Smooth muscle cell (in vitro differentiated cells): ENCODE results near the gene ARHGAP22. TPM values are rescaled to one million over a fixed set of nuclear protein-coding genes. Genes with fewer than 3 reads are reported as not detected.

Experiments used
- DNase-seq: peaks from one replicate; lab custom pipeline; 2025; ENCODE audit not compliant: unreplicated experiment; lab: John Stamatoyannopoulos, UW
- H2AFZ ChIP-seq: fragments of 200-600 bp; sonication (generic); 2 replicates; pipeline ENCODE4 v1.6.0; 2016; ENCODE audit warnings: antibody characterized with exemption, low read depth, mild to moderate bottlenecking
- H3F3A ChIP-seq: fragments of 200-600 bp; sonication (generic); 2 replicates; pipeline ENCODE4 v1.6.0; 2017; ENCODE audit warnings: antibody characterized with exemption, low read depth
- H3K27ac ChIP-seq: fragments of 200-600 bp; sonication (generic); 2 replicates; pipeline ENCODE4 v1.5.1; 2016; ENCODE audit warnings: low read depth, mild to moderate bottlenecking
- H3K27me3 ChIP-seq: fragments of 200-600 bp; sonication (generic); 2 replicates; pipeline ENCODE4 v1.6.1; 2016; ENCODE audit warnings: low read depth, mild to moderate bottlenecking
- H3K36me3 ChIP-seq: fragments of 200-600 bp; sonication (generic); 2 replicates; pipeline ENCODE4 v1.5.1; 2016; ENCODE audit warnings: low read depth
- H3K4me1 ChIP-seq: fragments of 200-600 bp; sonication (generic); 2 replicates; pipeline ENCODE4 v1.5.1; 2016; ENCODE audit warnings: low read depth
- H3K4me2 ChIP-seq: fragments of 200-600 bp; sonication (generic); 2 replicates; pipeline ENCODE4 v1.6.0; 2016; ENCODE audit warnings: mild to moderate bottlenecking
- H3K4me3 ChIP-seq: fragments of 200-600 bp; sonication (generic); 2 replicates; pipeline ENCODE4 v1.5.1; 2016; ENCODE audit warnings: mild to moderate bottlenecking
- H3K79me2 ChIP-seq: fragments of 200-600 bp; sonication (generic); 2 replicates; pipeline ENCODE4 v1.6.0; 2016; ENCODE audit warnings: low read depth, mild to moderate bottlenecking
- H3K9ac ChIP-seq: fragments of 200-600 bp; sonication (generic); 2 replicates; pipeline ENCODE4 v1.6.0; 2016; ENCODE audit warnings: low read depth
- H3K9me3 ChIP-seq: fragments of 200-600 bp; sonication (generic); replicated peaks from 2 replicates; pipeline ENCODE4 v1.5.1; 2016; ENCODE audit warnings: low read depth
- H4K20me1 ChIP-seq: fragments of 200-600 bp; sonication (generic); 2 replicates; pipeline ENCODE4 v1.6.0; 2016; ENCODE audit warnings: low read depth
- WGBS: methylation state at CpG from one replicate; pipeline ENCODE4 v1.1.7; 2016; ENCODE audit warnings: low lambda C conversion rate; 5-methylcytosine and 5-hydroxymethylcytosine counted together
- polyA plus RNA-seq: library from polyadenylated mRNA; unstranded; fragments of >200 nt; fragmentation: Nextera tagmentation; extraction: Ambion mirVana; gene quantifications from 2 replicates; pipeline ENCODE4 v1.2.1, GENCODE V29; 2016
- total RNA-seq: library from RNA; depleted of rRNA; stranded (reverse); fragments of >200 nt; gene quantifications from 2 replicates; pipeline ENCODE4 v1.2.3, GENCODE V29; 2014
- TF ChIP-seq, protein P1 (sequence below): fragments of 200-600 bp; sonication (generic); IDR thresholded peaks from 2 replicates; pipeline ENCODE4 v1.5.1; 2017; ENCODE audit warnings: borderline replicate concordance, mild to moderate bottlenecking, antibody characterized with exemption; ENCODE audit not compliant: insufficient read depth, poor library complexity, severe bottlenecking

Gene ARHGAP22
- total and polyA plus RNA-seq, 2 experiments from 2014 or later, result 1.8 to 8.8 TPM

DNA sequence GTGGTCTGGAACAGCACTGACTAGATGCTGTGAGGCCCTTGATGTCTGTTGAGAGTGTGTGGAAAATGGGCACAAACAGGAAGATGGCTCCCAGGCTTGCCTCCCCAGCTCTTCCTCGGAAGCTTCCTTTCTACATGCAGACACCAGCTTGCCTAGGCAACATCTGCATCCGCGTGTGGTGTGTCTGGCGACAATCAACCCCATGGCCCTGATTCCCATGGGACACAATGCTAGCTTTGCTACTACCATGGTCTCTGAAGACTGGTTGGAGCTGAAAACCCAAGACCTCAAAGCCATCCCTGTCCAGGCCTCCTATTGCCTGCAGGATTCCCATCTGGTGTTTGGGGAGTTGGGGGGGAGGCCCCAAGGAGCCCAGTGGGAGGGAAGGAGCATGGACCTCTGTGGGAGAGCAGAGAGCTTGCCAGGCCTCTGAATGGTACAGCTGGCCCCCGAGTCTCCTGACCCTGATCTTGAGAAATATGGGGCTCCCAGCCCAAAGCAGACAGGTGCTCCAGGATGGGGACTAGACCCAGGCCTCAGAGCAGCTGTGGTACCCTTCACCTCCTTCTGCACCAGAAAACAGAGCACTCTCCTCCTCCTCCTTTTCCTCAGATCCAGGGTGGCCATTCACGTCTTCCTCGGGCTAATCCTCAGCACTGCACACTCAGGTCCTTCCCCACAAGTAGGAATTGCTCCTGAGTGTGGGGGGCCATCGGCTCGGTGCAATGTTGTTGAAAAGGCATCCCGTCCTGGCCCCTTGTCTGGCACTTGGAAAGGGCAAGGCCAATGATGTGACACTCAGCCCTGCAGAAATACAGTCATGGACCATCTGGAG is 57.6 kb downstream of the ARHGAP22 start:
- TF ChIP-seq, protein P1, sequence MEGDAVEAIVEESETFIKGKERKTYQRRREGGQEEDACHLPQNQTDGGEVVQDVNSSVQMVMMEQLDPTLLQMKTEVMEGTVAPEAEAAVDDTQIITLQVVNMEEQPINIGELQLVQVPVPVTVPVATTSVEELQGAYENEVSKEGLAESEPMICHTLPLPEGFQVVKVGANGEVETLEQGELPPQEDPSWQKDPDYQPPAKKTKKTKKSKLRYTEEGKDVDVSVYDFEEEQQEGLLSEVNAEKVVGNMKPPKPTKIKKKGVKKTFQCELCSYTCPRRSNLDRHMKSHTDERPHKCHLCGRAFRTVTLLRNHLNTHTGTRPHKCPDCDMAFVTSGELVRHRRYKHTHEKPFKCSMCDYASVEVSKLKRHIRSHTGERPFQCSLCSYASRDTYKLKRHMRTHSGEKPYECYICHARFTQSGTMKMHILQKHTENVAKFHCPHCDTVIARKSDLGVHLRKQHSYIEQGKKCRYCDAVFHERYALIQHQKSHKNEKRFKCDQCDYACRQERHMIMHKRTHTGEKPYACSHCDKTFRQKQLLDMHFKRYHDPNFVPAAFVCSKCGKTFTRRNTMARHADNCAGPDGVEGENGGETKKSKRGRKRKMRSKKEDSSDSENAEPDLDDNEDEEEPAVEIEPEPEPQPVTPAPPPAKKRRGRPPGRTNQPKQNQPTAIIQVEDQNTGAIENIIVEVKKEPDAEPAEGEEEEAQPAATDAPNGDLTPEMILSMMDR, result no peak
- Histone ChIP-seq H4K20me1 (no peaks in the 10 kb centered on the region), H3K4me3 (no peak overlapping the region), H3K9ac (no peak overlapping the region), H3K79me2 (no peaks in the 10 kb centered on the region), H3F3A (no peaks in the 10 kb centered on the region), H2AFZ (no peak overlapping the region), H3K36me3 (no peaks in the 10 kb centered on the region), H3K27ac (no peak overlapping the region), H3K4me1 (no peaks in the 10 kb centered on the region), H3K4me2 (no peak overlapping the region), H3K9me3 (no peaks in the 10 kb centered on the region), H3K27me3 (no peaks in the 10 kb centered on the region)
- DNase-seq, result no peak
- 93% methylated on average over 10 of the region's 10 CpGs for WGBS

DNA sequence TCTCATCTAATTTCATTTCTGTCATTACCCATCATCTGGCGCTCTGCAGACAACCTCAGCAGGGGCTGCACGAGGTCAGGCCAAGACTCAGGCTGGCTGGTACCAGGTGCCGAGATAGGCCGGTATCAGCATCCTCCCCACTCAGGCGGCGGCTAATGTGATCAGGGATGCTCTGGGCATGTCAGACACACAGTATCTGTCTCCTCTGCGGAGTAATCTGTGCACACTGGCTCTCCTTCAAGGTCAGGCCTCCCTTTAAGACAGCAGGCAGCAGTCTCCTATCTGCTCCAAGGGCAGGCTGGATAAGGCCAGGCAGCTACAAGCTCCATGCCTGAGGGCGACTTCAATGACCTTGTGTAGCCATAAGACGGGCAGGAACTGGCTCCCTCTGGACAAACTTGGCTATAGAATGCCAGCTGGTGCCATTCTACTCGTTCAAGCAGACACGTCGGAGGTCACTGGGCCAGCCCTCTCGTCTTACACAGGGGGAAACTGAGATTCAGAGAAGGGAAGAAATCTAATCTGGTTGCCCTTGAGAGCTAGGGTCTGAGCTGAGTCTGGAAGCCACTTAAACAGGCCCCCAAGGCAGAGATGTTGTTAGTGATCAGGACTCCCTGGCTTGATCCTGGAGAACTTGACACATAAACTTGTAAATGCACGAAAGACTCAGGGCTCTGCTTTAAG is 59.3 kb downstream of the ARHGAP22 start:
- WGBS, result 89% methylated on average over 14 of the region's 14 CpGs
- Histone ChIP-seq H3F3A (no peaks in the 10 kb centered on the region), H3K79me2 (no peaks in the 10 kb centered on the region), H3K27me3 (no peaks in the 10 kb centered on the region), H3K4me3 (no peak overlapping the region), H3K36me3 (no peaks in the 10 kb centered on the region), H3K9ac (no peak overlapping the region), H3K27ac (no peak overlapping the region), H3K4me1 (no peaks in the 10 kb centered on the region), H3K9me3 (no peaks in the 10 kb centered on the region), H3K4me2 (no peak overlapping the region), H2AFZ (no peak overlapping the region), H4K20me1 (no peaks in the 10 kb centered on the region)
- no peak for DNase-seq
- TF ChIP-seq, protein P1, result no peak

DNA sequence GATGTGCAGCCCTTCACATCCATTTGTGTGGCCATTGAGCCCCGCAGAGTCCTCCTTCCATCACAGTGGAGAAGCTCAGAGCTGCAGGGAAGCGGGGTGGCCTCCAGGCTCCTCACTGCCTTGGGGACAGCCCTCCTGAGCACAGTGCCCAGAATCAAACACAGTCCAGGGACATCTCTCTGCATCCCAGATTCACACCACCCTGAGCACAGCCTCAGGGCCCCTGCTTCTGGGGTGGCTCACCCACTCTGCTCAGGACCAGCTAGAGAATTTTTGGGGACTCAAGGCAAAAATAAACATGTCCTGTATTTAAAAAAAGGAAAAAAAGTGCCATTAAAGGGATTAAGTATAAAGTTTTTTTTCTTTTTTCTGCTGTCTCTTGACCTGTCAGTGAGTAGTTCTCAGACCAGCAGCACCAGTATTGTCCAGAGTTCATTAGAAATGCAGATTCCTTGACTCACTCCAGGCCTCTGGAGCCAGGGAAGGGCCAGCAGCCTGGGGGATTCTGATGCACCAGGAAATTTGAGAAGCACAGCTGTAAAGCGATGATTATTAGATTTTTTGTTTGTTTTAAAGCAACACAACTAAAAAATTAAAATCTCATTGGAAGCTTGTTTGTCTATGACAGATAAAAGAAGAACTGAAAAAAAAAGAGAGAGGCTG is 61.6 kb downstream of the ARHGAP22 start:
- Histone ChIP-seq H3K4me1 (no peaks in the 10 kb centered on the region), H3K4me3 (no peak overlapping the region), H3K9me3 (no peaks in the 10 kb centered on the region), H3K79me2 (no peaks in the 10 kb centered on the region), H2AFZ (no peak overlapping the region), H4K20me1 (no peaks in the 10 kb centered on the region), H3K9ac (no peak overlapping the region), H3K36me3 (no peaks in the 10 kb centered on the region), H3K27ac (no peak overlapping the region), H3K4me2 (no peak overlapping the region), H3F3A (no peaks in the 10 kb centered on the region), H3K27me3 (no peaks in the 10 kb centered on the region)
- no peak for DNase-seq
- TF ChIP-seq, protein P1, result no peak
- 95% methylated on average over 3 of the region's 3 CpGs for WGBS
